ENCODE results near the gene ANTXR1. TPM values are rescaled to one million over a fixed set of nuclear protein-coding genes. Genes with fewer than 3 reads are reported as not detected.
A peak's percentile ranks its signal among the peaks of the same experiment; 100 is the strongest.

ANTXR1 gene
- total and polyA plus RNA-seq, 2 donors (not counting 1 experiment from before 2014, with no cell fraction given) = 44.6 to 101 TPM

DNA sequence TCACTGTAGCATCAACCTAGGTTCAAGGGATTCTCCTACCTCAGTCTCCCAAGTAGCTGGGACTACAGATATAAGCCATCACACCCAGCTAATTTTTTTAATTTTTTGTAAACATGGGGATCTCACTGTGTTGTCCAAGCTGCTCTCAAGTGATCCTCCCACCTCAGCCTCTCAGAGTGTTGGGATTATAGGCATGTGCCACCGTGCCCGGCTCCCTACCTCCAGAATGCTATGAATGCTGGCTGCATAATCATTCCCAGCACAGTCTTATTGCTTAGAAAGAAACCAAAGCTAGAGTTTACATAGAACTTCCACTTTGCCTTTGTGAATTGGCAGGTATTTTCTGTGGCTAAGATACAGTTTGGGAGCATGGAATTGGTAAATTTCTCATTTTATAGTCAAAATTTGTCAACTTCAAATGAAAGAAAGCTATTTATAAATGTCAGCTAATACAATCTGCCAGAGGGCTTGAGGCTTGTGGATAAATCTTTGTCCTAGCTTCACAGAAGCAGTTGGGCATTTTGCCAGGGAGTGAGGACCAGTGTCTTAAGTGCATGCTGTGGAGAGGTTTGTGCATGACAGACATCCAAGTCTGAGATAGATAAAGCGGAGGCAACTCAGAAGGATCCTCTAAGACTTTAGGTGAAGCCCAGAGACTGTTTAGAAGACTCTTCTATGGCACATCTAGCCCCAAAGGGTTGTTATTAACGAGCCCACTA, 175.4 kb downstream of the ANTXR1 start:
- H2AFZ ChIP-seq (ENCODE audit: low read length) = no peak overlapping the region
- no peak overlapping the region for H3K9ac ChIP-seq (ENCODE audit: insufficient read depth, low read length)
- H3K79me2 ChIP-seq (ENCODE audit: control insufficient read depth, insufficient read depth, low read length) = no peaks in the 10 kb centered on the region
- TF ChIP-seq CTCF (conservative IDR thresholded peaks at IDR 0.05 in 1 of 2, IDR thresholded peaks at IDR 0.05 in 1 of 2; ENCODE audit: low read depth in 1 of 2, low read length in 2 of 2) (no peak), EZH2 (IDR thresholded peaks at IDR 0.05; ENCODE audit: low read length, missing control alignments) (no peak)
- no peak overlapping the region for H3K27ac ChIP-seq (ENCODE audit: insufficient read depth, low read length)
- H3K36me3 ChIP-seq (ENCODE audit: control insufficient read depth, insufficient read depth, low read length) = no peaks in the 10 kb centered on the region
- H3K4me1 ChIP-seq (ENCODE audit: control insufficient read depth, extremely low read depth, insufficient read depth, low read length) = no peaks in the 10 kb centered on the region
- DNase-seq (ENCODE audit: low read depth in 2 of 2) = no peak
- H3K9me3 ChIP-seq (ENCODE audit: control insufficient read depth, insufficient read depth, low read depth, low read length) = no peaks in the 10 kb centered on the region
- no peaks in the 10 kb centered on the region for H3K27me3 ChIP-seq (ENCODE audit: control insufficient read depth, insufficient read depth, low read length)
- H3K4me3 ChIP-seq (replicated peaks in 1 of 4; ENCODE audit: control extremely low read depth in 1 of 4, insufficient read depth in 1 of 4, low read depth in 3 of 4, low read length in 4 of 4) = no peak overlapping the region
- H3K4me2 ChIP-seq (ENCODE audit: extremely low read depth, insufficient read depth, low read length) = no peak overlapping the region
- H4K20me1 ChIP-seq (ENCODE audit: control insufficient read depth, extremely low read depth, insufficient read depth, low read length) = no peaks in the 10 kb centered on the region

GRCh38 chr2:69190743-69191404, 177.9 kb downstream of the ANTXR1 start:
- peak in 1 of 2 donors; percentile 36 for DNase-seq (ENCODE audit: low read depth in 2 of 2)
- no peaks in the 10 kb centered on the region for H3K79me2 ChIP-seq (ENCODE audit: control insufficient read depth, insufficient read depth, low read length)
- no peak for TF ChIP-seq CTCF (conservative IDR thresholded peaks at IDR 0.05 in 1 of 2, IDR thresholded peaks at IDR 0.05 in 1 of 2; ENCODE audit: low read depth in 1 of 2, low read length in 2 of 2)
- no peak for TF ChIP-seq EZH2 (IDR thresholded peaks at IDR 0.05; ENCODE audit: low read length, missing control alignments)
- no peak overlapping the region for H3K9ac ChIP-seq (ENCODE audit: insufficient read depth, low read length)
- no peak overlapping the region for H3K27ac ChIP-seq (ENCODE audit: insufficient read depth, low read length)
- no peak overlapping the region for H2AFZ ChIP-seq (ENCODE audit: low read length)
- no peak overlapping the region for H3K4me3 ChIP-seq (replicated peaks in 1 of 4; ENCODE audit: control extremely low read depth in 1 of 4, insufficient read depth in 1 of 4, low read depth in 3 of 4, low read length in 4 of 4)
- H3K36me3 ChIP-seq (ENCODE audit: control insufficient read depth, insufficient read depth, low read length) = no peaks in the 10 kb centered on the region
- H3K9me3 ChIP-seq (ENCODE audit: control insufficient read depth, insufficient read depth, low read depth, low read length) = no peaks in the 10 kb centered on the region
- no peaks in the 10 kb centered on the region for H4K20me1 ChIP-seq (ENCODE audit: control insufficient read depth, extremely low read depth, insufficient read depth, low read length)
- no peaks in the 10 kb centered on the region for H3K4me1 ChIP-seq (ENCODE audit: control insufficient read depth, extremely low read depth, insufficient read depth, low read length)
- H3K27me3 ChIP-seq (ENCODE audit: control insufficient read depth, insufficient read depth, low read length) = no peaks in the 10 kb centered on the region
- H3K4me2 ChIP-seq (ENCODE audit: extremely low read depth, insufficient read depth, low read length) = no peak overlapping the region

- Histone ChIP-seq H3K4me1 (ENCODE audit: control insufficient read depth, extremely low read depth, insufficient read depth, low read length) (peaks cover under 1% of the 10 kb centered on the region), H2AFZ (ENCODE audit: low read length) (no peak overlapping the region), H3K4me2 (ENCODE audit: extremely low read depth, insufficient read depth, low read length) (no peak overlapping the region), H3K9me3 (ENCODE audit: control insufficient read depth, insufficient read depth, low read depth, low read length) (no peaks in the 10 kb centered on the region), H3K27ac (ENCODE audit: insufficient read depth, low read length) (no peak overlapping the region), H3K27me3 (ENCODE audit: control insufficient read depth, insufficient read depth, low read length) (no peaks in the 10 kb centered on the region), H3K4me3 (replicated peaks in 1 of 4; ENCODE audit: control extremely low read depth in 1 of 4, insufficient read depth in 1 of 4, low read depth in 3 of 4, low read length in 4 of 4) (no peak overlapping the region), H3K36me3 (ENCODE audit: control insufficient read depth, insufficient read depth, low read length) (no peaks in the 10 kb centered on the region), H3K79me2 (ENCODE audit: control insufficient read depth, insufficient read depth, low read length) (no peaks in the 10 kb centered on the region), H4K20me1 (ENCODE audit: control insufficient read depth, extremely low read depth, insufficient read depth, low read length) (no peaks in the 10 kb centered on the region), H3K9ac (ENCODE audit: insufficient read depth, low read length) (no peak overlapping the region)
- DNase-seq (ENCODE audit: low read depth in 2 of 2) = no peak
- TF ChIP-seq CTCF (conservative IDR thresholded peaks at IDR 0.05 in 1 of 2, IDR thresholded peaks at IDR 0.05 in 1 of 2; ENCODE audit: low read depth in 1 of 2, low read length in 2 of 2) = no peak
- TF ChIP-seq EZH2 (IDR thresholded peaks at IDR 0.05; ENCODE audit: low read length, missing control alignments) = no peak
Measured at GRCh38 chr2:69191634-69192033, 178.7 kb downstream of the ANTXR1 start.
